ENCODE data around the gene MT1F. TPM values are rescaled to one million over a fixed set of nuclear protein-coding genes. Genes with fewer than 3 reads are reported as not detected.
"Not testable (repeated sequence)": the region's sequence is repeated elsewhere in the genome, so short reads cannot be mapped to it uniquely, and the experiment has no call there.

The MT1F gene
- total RNA-seq, 2 donors from 2014 or later, result 3.4 TPM; not detected in 1

DNA sequence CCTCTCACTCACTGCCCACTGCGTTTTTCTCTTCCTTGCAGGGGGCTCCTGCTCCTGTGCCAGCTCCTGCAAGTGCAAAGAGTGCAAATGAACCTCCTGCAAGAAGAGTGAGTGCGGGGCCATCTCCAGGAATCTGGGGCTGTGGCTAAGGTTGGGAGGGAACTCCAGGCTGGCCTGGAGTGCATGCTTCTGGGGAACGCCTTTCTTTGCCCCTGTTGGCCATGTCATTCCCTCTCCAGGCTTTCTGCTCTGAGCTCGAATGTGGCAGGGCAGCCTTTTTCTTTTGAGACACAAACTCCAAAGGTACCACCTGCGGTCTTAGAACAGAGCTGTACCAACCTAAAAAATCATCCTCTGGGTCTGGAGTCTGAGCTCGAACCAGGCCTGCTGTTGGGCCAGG lies 39.6 kb upstream of the MT1F start:
- Histone ChIP-seq H3K4me3 (ENCODE audit: low read length) (no peak overlapping the region), H3K36me3 (ENCODE audit: control insufficient read depth, insufficient read depth, low read length) (no peaks in the 10 kb centered on the region), H3K9ac (ENCODE audit: extremely low read depth, low read length, poor library complexity, severe bottlenecking) (no peak overlapping the region), H3K4me1 (ENCODE audit: control insufficient read depth, insufficient read depth, low read length) (no peaks in the 10 kb centered on the region), H3K27me3 (ENCODE audit: control insufficient read depth, insufficient read depth, low read length, poor library complexity, severe bottlenecking) (peaks cover 70% of the 10 kb centered on the region), H3K27ac (ENCODE audit: low read depth, low read length) (no peak overlapping the region), H3K9me3 (ENCODE audit: control insufficient read depth, low read length) (peaks cover 5% of the 10 kb centered on the region)
- Mint-ChIP-seq H3K9me3 (no peaks in the 10 kb centered on the region), H3K27ac (no peak overlapping the region), H3K27me3 (ENCODE audit: insufficient read depth) (peaks cover 86% of the 10 kb centered on the region), H3K4me3 (peak overlapping the region; percentile 63), H3K4me1 (peaks cover 22% of the 10 kb centered on the region), H3K36me3 (ENCODE audit: low read depth) (no peaks in the 10 kb centered on the region)
- peak; percentile 53 for DNase-seq
- 48 to 52% methylated on average over 6 of the region's 6 CpGs for WGBS, 2 experiments (ENCODE audit: insufficient coverage in 1 of 2, insufficient read length in 1 of 2)
- TF ChIP-seq, protein P1, sequence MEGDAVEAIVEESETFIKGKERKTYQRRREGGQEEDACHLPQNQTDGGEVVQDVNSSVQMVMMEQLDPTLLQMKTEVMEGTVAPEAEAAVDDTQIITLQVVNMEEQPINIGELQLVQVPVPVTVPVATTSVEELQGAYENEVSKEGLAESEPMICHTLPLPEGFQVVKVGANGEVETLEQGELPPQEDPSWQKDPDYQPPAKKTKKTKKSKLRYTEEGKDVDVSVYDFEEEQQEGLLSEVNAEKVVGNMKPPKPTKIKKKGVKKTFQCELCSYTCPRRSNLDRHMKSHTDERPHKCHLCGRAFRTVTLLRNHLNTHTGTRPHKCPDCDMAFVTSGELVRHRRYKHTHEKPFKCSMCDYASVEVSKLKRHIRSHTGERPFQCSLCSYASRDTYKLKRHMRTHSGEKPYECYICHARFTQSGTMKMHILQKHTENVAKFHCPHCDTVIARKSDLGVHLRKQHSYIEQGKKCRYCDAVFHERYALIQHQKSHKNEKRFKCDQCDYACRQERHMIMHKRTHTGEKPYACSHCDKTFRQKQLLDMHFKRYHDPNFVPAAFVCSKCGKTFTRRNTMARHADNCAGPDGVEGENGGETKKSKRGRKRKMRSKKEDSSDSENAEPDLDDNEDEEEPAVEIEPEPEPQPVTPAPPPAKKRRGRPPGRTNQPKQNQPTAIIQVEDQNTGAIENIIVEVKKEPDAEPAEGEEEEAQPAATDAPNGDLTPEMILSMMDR (conservative IDR thresholded peaks at IDR 0.05), result no peak

DNA sequence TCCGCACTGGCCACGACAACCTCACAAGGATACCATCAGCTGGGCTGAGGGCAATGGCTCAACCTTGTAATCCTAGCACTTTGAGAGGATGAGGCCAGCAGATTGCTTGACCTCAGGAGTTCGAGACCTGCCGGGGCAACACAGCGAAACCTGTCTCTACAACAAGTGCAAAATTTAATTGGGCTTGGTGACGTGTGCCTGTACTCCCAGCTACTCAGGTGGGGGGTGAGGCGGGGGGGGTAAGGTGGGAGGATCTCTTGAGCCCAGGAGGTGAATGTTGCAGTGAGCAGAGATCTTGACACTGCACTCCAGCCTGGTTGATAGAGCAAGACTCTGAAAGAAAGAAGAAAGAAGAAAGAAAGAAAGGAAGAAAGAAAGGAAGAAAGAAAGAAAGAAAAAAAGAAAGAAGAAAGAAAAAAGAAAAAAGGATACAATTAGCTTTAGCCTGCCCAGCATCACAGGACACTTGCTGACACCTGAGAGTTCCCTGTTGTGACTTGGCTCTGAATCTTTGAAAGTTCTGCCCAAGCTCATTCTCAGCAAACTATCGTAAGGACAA lies 37.3 kb upstream of the MT1F start:
- Histone ChIP-seq H3K9me3 (ENCODE audit: control insufficient read depth, low read length) (peaks cover 6% of the 10 kb centered on the region), H3K27me3 (ENCODE audit: control insufficient read depth, insufficient read depth, low read length, poor library complexity, severe bottlenecking) (peaks cover 62% of the 10 kb centered on the region), H3K36me3 (ENCODE audit: control insufficient read depth, insufficient read depth, low read length) (no peaks in the 10 kb centered on the region), H3K4me1 (ENCODE audit: control insufficient read depth, insufficient read depth, low read length) (no peaks in the 10 kb centered on the region), H3K4me3 (ENCODE audit: low read length) (no peak overlapping the region), H3K27ac (ENCODE audit: low read depth, low read length) (no peak overlapping the region), H3K9ac (ENCODE audit: extremely low read depth, low read length, poor library complexity, severe bottlenecking) (no peak overlapping the region)
- 80 to 88% methylated on average over 3 to 7 of the region's 8 CpGs for WGBS, 2 experiments (ENCODE audit: insufficient coverage in 1 of 2, insufficient read length in 1 of 2)
- TF ChIP-seq, protein P1 (conservative IDR thresholded peaks at IDR 0.05), result no peak
- Mint-ChIP-seq H3K9me3 (no peaks in the 10 kb centered on the region), H3K27ac (no peak overlapping the region), H3K36me3 (ENCODE audit: low read depth) (no peaks in the 10 kb centered on the region), H3K27me3 (ENCODE audit: insufficient read depth) (peaks cover 86% of the 10 kb centered on the region), H3K4me3 (no peak overlapping the region), H3K4me1 (peaks cover 28% of the 10 kb centered on the region)
- no peak for DNase-seq

DNA sequence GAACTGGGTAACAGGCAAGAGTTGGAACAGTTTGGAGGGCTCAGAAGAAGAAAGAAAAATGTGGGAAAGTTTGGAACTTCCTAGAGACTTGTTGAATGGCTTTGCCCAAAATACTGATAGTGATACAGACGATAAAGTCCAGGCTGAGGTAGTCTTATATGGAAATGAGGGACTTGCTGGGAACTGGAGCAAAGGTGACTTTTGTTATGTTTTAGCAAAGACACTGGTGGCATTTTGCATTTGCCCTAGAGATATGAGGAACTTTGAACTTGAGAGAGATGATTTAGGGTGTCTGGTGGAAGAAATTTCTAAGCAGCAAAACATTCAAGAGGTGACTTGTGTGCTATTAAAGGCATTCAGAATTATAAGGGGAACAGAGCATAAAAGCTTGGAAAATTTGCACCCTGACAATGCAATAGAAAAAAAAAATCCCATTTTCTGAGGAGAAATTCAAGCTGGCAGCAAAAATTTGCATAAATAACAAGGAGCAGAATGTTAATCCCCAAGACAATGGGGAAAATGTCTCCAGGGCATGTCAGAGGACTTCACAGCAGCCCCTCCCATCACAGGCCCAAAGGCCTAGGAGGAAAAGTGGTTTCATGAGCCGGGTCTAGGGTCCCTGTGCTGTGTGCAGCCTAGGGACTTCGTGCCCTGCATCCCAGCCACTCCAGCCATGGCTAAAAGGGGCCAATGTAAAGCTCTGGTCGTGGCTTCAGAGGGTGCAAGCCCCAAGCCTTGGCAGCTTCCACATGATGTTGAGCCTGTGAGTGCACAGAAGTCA lies 35.9 kb upstream of the MT1F start:
- H3K4me1 ChIP-seq (ENCODE audit: control insufficient read depth, insufficient read depth, low read length); H3K36me3 Mint-ChIP-seq (ENCODE audit: low read depth); H3K27ac ChIP-seq (ENCODE audit: low read depth, low read length); H3K27ac Mint-ChIP-seq; H3K4me3 Mint-ChIP-seq; H3K9me3 Mint-ChIP-seq; H3K36me3 ChIP-seq (ENCODE audit: control insufficient read depth, insufficient read depth, low read length); H3K4me3 ChIP-seq (ENCODE audit: low read length); H3K9me3 ChIP-seq (ENCODE audit: control insufficient read depth, low read length); H3K9ac ChIP-seq (ENCODE audit: extremely low read depth, low read length, poor library complexity, severe bottlenecking): not testable (repeated sequence)
- WGBS, 2 experiments (ENCODE audit: insufficient coverage in 1 of 2, insufficient read length in 1 of 2), result 40 to 43% methylated on average over 4 of the region's 4 CpGs
- peaks cover 25% of the 10 kb centered on the region for H3K4me1 Mint-ChIP-seq
- H3K27me3 ChIP-seq (ENCODE audit: control insufficient read depth, insufficient read depth, low read length, poor library complexity, severe bottlenecking), result peaks cover 63% of the 10 kb centered on the region
- H3K27me3 Mint-ChIP-seq (ENCODE audit: insufficient read depth), result peaks cover 86% of the 10 kb centered on the region
- peak; percentile 52 for DNase-seq

DNA sequence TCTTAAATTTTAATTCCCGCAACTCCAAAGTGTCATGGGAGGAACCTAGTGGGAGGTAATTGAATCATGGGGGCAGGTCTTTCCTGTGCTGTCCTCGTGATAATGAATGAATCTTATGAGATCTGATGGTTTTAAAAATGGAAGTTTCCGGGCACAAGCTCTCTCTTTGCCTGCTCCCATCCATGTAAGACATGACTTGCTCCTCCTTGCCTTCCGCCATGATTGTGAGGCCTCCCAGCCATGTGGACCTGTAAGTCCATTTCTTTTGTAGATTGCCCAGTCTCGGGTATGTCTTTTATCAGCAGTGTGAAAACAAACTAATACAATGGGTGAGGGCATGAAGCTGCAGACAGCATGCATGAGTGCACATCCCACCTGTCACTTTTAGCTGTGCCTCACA lies 34.6 kb upstream of the MT1F start:
- H3K27me3 ChIP-seq (ENCODE audit: control insufficient read depth, insufficient read depth, low read length, poor library complexity, severe bottlenecking), result peaks cover 59% of the 10 kb centered on the region
- H3K4me3 ChIP-seq (ENCODE audit: low read length); H3K36me3 Mint-ChIP-seq (ENCODE audit: low read depth); H3K9me3 ChIP-seq (ENCODE audit: control insufficient read depth, low read length); H3K27ac ChIP-seq (ENCODE audit: low read depth, low read length); H3K9me3 Mint-ChIP-seq; H3K4me3 Mint-ChIP-seq; H3K4me1 ChIP-seq (ENCODE audit: control insufficient read depth, insufficient read depth, low read length); H3K36me3 ChIP-seq (ENCODE audit: control insufficient read depth, insufficient read depth, low read length); H3K9ac ChIP-seq (ENCODE audit: extremely low read depth, low read length, poor library complexity, severe bottlenecking); DNase-seq; H3K27ac Mint-ChIP-seq: not testable (repeated sequence)
- 89 to 94% methylated on average over 2 to 5 of the region's 5 CpGs for WGBS, 2 experiments (ENCODE audit: insufficient coverage in 1 of 2, insufficient read length in 1 of 2)
- Mint-ChIP-seq H3K4me1 (peaks cover 25% of the 10 kb centered on the region), H3K27me3 (ENCODE audit: insufficient read depth) (peaks cover 80% of the 10 kb centered on the region)

All from endodermal cell (in vitro differentiated cells).